Measurements from ENCODE around the gene DNAJC30. TPM values are rescaled to one million over a fixed set of nuclear protein-coding genes. Genes with fewer than 3 reads are reported as not detected.

Gene DNAJC30
- total and polyA plus RNA-seq, 10 of the 15 experiments (the other 5 are each of a cell fraction or from before 2014, with no cell fraction given) = 2.1 to 19.0 (median 7.9) TPM

DNA sequence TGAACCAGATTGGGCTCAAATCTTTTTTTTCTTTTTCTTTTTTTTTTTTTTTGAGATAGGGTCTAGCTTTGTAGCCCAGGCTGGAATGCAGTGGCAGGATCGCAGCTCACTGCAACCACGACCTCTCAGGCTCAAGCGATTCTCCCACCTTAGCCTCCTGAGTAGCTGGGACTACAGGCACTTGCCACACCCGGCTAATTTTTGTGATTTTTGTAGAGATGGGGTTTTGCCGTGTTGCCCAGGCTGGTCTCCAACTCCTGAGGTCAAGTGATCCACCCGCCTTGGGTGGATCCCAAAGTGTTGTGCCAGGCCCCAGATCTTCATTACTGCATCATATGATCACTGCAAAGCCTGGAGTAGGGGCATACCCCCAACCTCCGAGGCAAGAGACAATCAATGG lies 2.8 kb downstream of the DNAJC30 start:
- Histone ChIP-seq H3K79me2 (ENCODE audit: control insufficient read depth, insufficient read depth, low read length) (peaks cover 43% of the 10 kb centered on the region), H3K4me1 (ENCODE audit: control insufficient read depth, insufficient read depth, low read length) (peaks cover 12% of the 10 kb centered on the region), H3K27me3 (replicated peaks in 1 of 2; ENCODE audit: control insufficient read depth in 2 of 2, insufficient read depth in 2 of 2, low read length in 1 of 2) (no peaks in the 10 kb centered on the region), H3K4me2 (ENCODE audit: control insufficient read depth, insufficient read depth) (no peak overlapping the region), H2AFZ (ENCODE audit: control insufficient read depth, low read depth, low read length) (no peak overlapping the region), H3K36me3 (ENCODE audit: control insufficient read depth in 2 of 2, insufficient read depth in 2 of 2, low read length in 1 of 2) (peaks cover 2 to 3% of the 10 kb centered on the region in 2 experiments; a peak in 2 of 4 replicates), H3K9me3 (replicated peaks; ENCODE audit: control insufficient read depth, insufficient read depth, low read length) (no peaks in the 10 kb centered on the region; the same call in 2 of the 3 replicates), H4K20me1 (ENCODE audit: control insufficient read depth, insufficient read depth) (no peaks in the 10 kb centered on the region; the same call in 1 of the 2 replicates), H3K27ac (ENCODE audit: control insufficient read depth, insufficient read depth) (no peak overlapping the region), H3K4me3 (no peak overlapping the region), H3K9ac (ENCODE audit: control insufficient read depth, insufficient read depth, low read length) (no peak overlapping the region)
- ChIA-PET SMC1A (ENCODE audit: uncharacterized antibody, unreplicated experiment) (no interaction called here), CTCF (interaction anchor here (1.3 kb wide), 1 partner anchor 74 kb away, joined by 4 read pairs; no protein-coding TSS in a partner anchor), POLR2A (interaction anchor here (0.6 kb wide), 1 partner anchor 267 kb away, joined by 3 read pairs; no protein-coding TSS in a partner anchor), RAD21 (ENCODE audit: unreplicated experiment) (no interaction called here)
- DNase-seq (ENCODE audit: low read depth, low spot score) = no peak
- ATAC-seq = no peak
- no peak for FAIRE-seq
- WGBS (ENCODE audit: insufficient coverage, insufficient replicate concordance, low lambda C conversion rate, missing lambda C conversion rate) = 93% methylated on average over 7 of the region's 7 CpGs
- no TSS peak for BruUV-seq (replicated peaks)
- intact Hi-C loops (cut with micrococcal nuclease; ENCODE audit: unreplicated experiment) (loop anchor here (10.0 kb wide), 1 partner anchor 156 kb away; the partner anchor contains the start of gene BAZ1B), in situ Hi-C loops (cut with MboI) (no loop called here)
- TF ChIP-seq EED (IDR thresholded peaks at IDR 0.05; ENCODE audit: low read depth) (no peak), SMARCA5 (IDR thresholded peaks at IDR 0.05) (no peak), MTA2 (IDR thresholded peaks at IDR 0.05; ENCODE audit: low read depth) (no peak), ZSCAN29 (IDR thresholded peaks at IDR 0.05) (no peak), POLR2AphosphoS5 (IDR thresholded peaks at IDR 0.05; ENCODE audit: low read length) (no peak), HCFC1 (IDR thresholded peaks at IDR 0.05; ENCODE audit: low read length) (no peak), PAX8 (IDR thresholded peaks at IDR 0.05) (no peak), ZNF384 (IDR thresholded peaks at IDR 0.05; ENCODE audit: borderline replicate concordance, low read depth, low read length) (no peak), ZBTB11 (CRISPR knock-in tag; IDR thresholded peaks at IDR 0.05) (no peak), MYC (IDR thresholded peaks at IDR 0.05; ENCODE audit: insufficient read depth, insufficient read length, insufficient replicate concordance, low read length, severe bottlenecking) (no peak), EZH2 (IDR thresholded peaks at IDR 0.05; ENCODE audit: borderline replicate concordance, control insufficient read depth, low read depth, low read length) (no peak), HDAC6 (IDR thresholded peaks at IDR 0.05; ENCODE audit: unreplicated experiment) (no peak)
- TF ChIP-seq, protein P1, sequence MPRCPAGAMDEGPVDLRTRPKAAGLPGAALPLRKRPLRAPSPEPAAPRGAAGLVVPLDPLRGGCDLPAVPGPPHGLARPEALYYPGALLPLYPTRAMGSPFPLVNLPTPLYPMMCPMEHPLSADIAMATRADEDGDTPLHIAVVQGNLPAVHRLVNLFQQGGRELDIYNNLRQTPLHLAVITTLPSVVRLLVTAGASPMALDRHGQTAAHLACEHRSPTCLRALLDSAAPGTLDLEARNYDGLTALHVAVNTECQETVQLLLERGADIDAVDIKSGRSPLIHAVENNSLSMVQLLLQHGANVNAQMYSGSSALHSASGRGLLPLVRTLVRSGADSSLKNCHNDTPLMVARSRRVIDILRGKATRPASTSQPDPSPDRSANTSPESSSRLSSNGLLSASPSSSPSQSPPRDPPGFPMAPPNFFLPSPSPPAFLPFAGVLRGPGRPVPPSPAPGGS (IDR thresholded peaks at IDR 0.05; ENCODE audit: borderline replicate concordance, insufficient read depth, low read depth, low read length, poor library complexity, severe bottlenecking) = no peak
- TF ChIP-seq, protein P2, sequence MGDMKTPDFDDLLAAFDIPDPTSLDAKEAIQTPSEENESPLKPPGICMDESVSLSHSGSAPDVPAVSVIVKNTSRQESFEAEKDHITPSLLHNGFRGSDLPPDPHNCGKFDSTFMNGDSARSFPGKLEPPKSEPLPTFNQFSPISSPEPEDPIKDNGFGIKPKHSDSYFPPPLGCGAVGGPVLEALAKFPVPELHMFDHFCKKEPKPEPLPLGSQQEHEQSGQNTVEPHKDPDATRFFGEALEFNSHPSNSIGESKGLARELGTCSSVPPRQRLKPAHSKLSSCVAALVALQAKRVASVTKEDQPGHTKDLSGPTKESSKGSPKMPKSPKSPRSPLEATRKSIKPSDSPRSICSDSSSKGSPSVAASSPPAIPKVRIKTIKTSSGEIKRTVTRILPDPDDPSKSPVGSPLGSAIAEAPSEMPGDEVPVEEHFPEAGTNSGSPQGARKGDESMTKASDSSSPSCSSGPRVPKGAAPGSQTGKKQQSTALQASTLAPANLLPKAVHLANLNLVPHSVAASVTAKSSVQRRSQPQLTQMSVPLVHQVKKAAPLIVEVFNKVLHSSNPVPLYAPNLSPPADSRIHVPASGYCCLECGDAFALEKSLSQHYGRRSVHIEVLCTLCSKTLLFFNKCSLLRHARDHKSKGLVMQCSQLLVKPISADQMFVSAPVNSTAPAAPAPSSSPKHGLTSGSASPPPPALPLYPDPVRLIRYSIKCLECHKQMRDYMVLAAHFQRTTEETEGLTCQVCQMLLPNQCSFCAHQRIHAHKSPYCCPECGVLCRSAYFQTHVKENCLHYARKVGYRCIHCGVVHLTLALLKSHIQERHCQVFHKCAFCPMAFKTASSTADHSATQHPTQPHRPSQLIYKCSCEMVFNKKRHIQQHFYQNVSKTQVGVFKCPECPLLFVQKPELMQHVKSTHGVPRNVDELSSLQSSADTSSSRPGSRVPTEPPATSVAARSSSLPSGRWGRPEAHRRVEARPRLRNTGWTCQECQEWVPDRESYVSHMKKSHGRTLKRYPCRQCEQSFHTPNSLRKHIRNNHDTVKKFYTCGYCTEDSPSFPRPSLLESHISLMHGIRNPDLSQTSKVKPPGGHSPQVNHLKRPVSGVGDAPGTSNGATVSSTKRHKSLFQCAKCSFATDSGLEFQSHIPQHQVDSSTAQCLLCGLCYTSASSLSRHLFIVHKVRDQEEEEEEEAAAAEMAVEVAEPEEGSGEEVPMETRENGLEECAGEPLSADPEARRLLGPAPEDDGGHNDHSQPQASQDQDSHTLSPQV (IDR thresholded peaks at IDR 0.05) = no peak
